Measurements from ENCODE around the gene MYH14.
A peak's percentile ranks its signal among the peaks of the same experiment; 100 is the strongest.
"Not testable (repeated sequence)": the region's sequence is repeated elsewhere in the genome, so short reads cannot be mapped to it uniquely, and the experiment has no call there.

MYH14 gene

GRCh38 chr19:50337031-50337430, 133.6 kb downstream of the MYH14 start:
- not testable (repeated sequence) for DNase-seq

- no peak for DNase-seq
Observed at GRCh38 chr19:50340331-50340730, 136.9 kb downstream of the MYH14 start.

DNA sequence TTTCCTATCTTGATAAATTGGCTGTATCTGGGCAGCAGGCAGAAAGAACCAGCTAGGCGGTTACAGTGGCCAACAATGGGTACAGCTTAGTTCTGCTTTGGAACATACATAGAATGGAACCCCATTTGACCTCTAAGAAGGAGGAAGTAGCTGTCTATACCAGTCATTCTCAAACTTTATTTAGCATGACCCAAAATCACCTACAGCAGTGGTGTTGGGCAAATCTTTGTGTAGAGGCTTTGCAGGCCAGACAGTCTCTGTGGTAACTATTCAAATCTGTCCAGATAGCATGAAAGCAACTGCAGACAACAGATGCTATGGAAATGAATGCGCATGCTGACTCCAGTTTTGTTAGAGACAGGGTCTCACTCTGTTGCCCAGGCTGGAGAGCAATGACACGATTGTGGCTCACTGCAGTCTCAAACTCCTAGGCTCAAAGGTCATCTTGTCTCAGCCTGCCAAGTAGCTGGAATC, 137.7 kb downstream of the MYH14 start:
- DNase-seq: no peak

GRCh38 chr19:50344661-50345318, 141.4 kb downstream of the MYH14 start:
- DNase-seq: no peak

DNA sequence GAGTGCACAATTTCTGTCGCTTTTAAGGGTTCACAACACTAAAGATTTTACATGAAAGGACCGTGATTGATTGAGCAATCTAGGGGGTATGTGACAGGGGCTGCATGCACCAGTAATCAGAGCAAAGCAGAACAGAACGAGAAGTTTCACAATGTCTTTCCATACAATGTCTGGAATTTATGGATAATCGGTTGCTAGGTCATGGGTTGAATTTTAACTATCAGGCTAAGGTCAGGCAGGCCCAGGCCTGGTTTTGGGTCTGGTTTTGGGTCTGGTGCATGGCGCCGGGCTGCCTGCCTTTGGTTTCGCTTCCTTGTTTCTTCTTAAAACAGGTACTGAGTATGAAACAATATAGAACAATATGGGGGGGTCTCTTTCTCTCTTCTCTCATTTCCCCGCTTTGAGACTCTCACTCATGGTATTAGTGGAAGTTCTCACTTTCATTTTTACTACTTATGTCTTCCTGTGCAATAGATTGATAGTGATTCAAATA, 143.7 kb downstream of the MYH14 start:
- DNase-seq: not testable (repeated sequence)

DNA sequence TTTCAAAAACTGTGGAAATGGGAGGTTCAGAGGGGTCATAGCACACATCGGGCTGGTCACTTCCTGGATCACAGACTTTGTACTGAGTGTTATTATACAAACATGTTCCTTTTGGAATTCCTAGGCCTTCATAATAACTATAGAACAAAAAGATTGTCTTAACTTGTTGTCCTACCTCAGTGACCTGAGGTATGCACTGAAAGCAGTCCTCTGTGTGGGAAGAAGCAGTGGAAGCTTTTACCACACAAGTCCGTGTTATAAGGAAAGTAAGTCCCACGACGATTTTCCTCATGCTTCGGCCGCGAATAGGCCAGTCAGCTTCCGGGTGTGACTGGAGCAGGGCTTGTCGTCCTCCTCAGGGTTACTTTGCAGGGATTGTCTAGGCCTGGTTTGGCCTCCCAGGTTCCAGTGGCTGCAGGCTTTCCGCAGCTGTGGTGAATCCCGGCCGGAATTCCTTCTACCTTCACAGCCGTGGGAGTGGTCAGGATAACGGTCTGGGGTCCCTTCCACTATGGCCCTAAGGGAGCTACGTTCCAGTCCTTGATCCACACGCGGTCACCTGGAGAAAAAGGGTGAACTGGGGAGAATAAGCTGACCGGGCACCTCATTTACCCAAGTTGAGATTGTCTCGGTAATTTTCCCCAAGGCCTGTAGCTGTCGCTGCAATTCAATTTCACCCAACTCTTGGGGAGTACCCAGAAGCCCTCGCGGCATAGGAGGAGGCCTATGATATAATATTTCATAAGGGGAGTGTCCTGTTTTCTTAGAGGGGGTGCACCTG, 146.0 kb downstream of the MYH14 start:
- no peak for DNase-seq

GRCh38 chr19:50352242-50352641, 148.8 kb downstream of the MYH14 start:
- DNase-seq: no peak

- not testable (repeated sequence) for DNase-seq
Observed at GRCh38 chr19:50353487-50353880, 150.1 kb downstream of the MYH14 start.

DNA sequence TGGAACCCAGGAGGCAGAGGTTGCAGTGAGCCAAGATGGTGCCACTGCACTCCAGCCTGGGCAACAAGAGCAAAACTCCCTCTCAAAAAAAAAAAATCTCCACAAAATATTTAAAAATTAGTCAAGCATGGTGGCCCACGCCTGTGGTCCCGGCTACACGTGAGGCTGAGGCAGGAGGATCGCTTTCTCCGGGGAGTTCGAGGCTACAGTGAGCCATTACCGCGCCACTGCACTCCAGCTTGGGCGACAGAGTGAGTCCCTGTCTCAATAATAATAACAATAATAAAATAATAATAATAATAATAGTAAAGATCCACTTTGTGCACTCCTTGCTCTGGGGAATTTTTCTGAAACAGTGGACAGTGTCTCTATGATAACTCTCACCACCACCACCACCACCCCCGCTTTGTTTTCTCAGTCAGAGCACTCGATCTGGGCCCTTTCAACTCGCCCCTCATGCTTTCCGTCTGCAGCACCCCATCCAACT, 153.3 kb downstream of the MYH14 start:
- no peak for DNase-seq

DNA sequence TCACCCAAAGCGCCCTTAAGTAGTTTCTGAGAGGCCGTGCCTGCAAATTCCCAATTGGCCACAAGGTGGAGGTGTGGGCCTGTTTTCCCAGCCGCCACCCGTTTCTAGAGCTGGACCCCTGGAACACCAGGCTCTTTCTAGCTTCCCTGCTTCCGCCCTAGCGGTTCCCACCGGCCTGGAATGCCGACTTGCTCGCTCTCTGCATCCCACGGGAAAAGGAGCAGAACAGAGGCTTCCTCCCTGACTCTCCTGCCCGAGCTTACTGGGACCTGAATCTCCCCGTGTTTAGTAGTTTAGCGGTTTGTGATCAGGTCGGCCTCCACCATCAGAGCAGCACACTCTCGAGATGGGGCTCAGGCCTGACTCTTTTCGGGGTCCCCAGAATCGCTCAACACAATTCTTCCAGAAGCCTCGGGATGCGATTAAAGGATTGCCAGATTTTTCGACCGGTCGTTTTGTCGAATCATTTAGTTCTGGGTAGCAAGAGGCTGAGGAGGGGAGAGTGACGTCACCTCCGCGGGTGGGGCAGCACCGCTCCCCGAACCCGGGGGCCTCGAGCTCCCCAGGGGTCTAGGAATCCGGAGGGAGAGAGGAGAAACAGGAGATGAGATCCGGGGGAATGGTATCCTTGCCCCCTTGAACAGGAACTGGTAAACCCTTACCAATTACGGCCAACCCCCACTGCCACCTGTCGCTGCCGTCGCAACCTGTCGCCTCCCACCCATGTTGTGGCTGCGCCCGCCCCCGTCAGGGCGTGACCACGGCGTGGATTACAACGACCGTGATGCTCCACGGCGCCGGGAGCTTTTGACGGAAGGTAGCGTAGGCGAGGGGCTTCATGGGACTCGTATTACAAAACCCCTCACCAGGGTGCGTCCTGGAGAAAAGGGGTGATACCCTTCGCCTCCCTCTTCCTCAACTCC, 154.0 kb downstream of the MYH14 start:
- peak; percentile 78 to 79 for DNase-seq

DNA sequence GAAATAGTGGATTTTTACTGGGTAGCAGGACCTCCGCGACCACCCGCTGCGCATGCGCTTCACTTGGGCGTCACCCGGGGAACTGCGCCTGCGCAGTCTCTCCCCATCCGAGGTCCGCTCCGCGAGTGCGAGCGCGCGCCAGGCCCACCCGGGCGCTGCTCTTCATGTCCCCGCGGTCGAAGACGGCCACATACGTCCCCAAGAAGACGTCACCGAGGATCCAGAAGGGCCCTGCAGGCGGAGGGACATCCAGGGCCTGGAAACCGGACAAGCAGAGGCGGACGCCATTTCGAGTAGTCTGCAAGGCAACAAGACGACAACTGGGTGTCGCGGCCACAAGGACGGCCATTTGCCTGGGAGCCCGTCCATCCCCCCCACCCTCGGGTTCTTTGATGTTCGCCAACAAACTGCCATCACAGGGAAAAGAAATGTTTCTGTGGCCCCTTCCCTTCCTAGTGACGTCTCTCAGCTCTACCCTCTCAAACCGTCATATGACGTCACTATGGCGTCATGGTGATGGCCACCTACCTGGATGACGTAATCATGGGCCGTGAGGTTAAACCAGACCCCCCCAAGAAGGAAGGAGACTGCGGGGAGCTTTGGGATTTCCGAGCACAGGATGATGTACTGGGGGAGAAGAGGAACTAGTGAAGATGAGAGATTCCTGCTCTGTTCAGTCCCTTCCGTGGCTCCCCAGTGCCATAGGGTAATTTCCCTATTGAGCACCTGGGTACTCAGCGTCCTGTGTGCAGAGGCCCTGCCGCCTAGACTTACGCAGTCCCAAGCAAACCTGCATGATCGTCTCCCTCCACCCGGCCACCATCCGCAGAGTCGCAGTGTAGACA, 155.3 kb downstream of the MYH14 start:
- DNase-seq: peak; percentile 59 to 73

DNA sequence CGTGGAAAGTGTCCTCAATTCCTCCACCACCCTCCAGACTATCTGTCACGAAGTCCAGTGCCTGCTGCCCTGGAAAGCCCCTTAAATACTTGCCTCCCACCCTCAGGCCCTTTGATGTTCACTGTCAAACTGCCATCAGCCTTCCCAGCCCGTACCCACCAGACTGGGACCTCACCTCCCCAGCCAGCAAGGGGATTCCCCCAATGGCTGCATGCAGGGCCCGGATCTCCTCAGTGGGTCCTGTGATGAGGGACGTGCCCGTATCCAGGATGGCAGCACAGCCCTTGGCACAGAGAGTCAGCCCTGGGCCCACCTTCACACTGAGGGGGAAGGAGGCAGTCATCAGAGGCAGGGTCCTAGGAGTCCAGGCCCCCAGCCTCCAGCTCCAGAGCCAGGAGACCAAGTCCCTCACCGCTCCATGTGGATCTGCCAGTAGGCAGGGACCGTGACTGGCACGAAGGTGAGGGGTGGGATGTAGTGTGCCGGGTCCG, 156.0 kb downstream of the MYH14 start:
- no peak for DNase-seq
